Muscle of back (tissue), 13 donors: Measurements from ENCODE around the gene ARHGEF28. TPM values are rescaled to one million over a fixed set of nuclear protein-coding genes. Genes with fewer than 3 reads are reported as not detected.
A peak's percentile ranks its signal among the peaks of the same experiment; 100 is the strongest.

Experiments
- DNase-seq, 3 donors: peaks; one replicate each; pipeline versions ENCODE4 v3.0.0 to v3.0.0-alpha.2; 2013
- long read RNA-seq, 9 donors: transcript quantifications; one replicate each; lab custom pipeline, GENCODE V29; 2026
- polyA plus RNA-seq, 10 donors: library from polyadenylated mRNA; unstranded; fragments of 120-200 nt; gene quantifications; one replicate each; pipeline ENCODE4 v1.2.1, GENCODE V29; 2013; ENCODE audit not compliant: insufficient read length in 10 of 10

Gene ARHGEF28
- polyA plus RNA-seq = 1 to 10 TPM; 2.3 to 5.8 (median 4.0) TPM
- long read RNA-seq, donor 1 = 0 reads
- long read RNA-seq, donor 2 = 0 reads
- long read RNA-seq, donor 3 = 0 reads
- long read RNA-seq, donor 4 = 0 reads
- long read RNA-seq, donor 5 = 0 reads
- long read RNA-seq, donor 6 = 0 reads
- long read RNA-seq, donor 7 = 0 reads
- long read RNA-seq, donor 8, partial matches to known transcripts = 0 of 1 reads
- long read RNA-seq, donor 8, other reads (novel, unspliced or antisense) = 0 of 1 reads
- long read RNA-seq, donor 9 = 0 reads

DNA sequence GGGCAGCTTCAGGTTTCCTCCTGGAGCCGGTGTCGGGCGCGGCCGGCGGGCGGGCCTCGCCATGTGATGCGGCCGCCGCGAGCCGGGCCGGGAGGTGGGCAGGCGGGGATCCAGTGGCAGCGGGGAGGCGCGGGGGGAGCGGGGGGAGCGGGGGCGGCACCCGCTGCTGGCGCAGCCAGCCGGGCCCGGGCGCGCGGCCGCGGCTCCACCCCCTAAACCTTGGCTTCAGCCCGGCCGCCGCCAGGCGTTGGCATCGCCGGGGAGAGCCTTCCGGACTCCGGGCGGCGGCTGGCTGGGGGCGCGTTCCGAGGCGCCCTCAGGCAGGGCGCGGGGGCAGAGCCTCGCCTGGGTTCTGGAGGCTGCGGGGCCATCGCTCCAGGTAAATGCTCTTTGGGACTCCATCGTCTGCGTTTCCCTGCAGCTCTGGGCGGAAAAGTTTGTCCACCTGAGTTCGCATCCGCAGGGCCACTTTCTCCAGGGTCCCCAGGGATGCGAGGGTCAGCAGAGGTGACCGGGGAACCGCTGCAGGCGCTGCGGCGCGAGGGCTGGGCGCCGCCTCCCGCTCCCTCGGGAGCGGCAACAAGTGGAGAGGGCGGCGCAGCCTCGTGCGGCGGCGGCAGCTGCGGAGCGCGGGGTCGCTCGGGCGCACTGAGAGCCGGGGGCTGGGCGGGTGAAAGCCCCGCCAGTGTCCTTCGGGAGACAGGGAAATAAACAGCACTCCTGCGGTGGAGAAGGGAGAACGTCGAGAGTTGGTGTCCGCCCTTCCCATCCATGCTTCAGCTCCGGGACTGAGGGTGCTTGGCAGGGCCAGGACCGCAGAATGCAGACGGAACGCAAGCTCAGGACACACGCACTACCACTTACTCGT lies at the start of gene ARHGEF28:
ARHGEF28 (plus strand) TSS at position 253 of the 868 bp plus-strand sequence. CDS start 58,656 bp downstream, outside the sequence.
- DNase-seq = peak in 2 of 3 donors; percentile 16 to 51

DNA sequence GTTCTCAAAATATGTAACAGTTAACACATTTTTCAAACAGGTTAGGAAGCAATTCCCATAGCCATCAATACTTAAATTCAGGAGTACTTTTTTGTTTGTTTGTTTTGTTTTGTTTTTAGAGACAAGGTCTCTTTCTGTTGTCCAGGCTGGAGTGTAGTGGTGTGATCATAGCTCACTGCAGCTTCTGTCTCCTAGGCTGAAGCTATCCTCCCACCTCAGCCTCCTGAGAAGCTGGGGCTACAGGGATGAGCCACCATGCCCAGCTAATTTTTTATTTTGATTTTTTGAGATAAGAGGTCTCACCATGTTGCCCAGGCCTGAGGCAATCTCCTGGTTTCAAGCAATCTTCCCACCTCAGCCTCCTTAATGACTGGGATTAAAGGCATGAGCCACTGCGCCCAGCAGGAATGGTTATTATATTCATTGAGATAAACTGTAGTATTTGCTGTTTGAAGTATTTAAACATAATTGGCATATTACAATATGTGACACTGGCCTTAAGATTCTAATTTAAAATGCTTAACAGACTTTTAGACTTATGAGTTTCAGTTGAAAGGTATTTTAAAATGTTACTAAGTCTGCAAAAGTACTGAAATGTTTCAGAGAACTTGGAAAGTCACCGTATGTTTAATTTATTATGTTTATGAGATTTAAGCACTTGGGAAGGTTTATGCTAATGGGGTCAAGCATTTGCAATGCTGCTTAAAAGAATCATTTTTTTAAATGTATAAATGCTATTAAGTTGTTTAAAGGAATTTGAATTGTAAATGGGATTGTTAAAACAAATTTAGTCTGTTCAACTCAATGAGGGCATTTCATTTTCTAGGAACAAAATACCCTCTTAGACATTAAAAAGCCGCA lies 43.5 kb upstream of the ARHGEF28 start:
- no peak for DNase-seq

- DNase-seq = no peak
These were observed 38.1 kb upstream of the ARHGEF28 start for GRCh38 chr5:73587923-73588322.

DNA sequence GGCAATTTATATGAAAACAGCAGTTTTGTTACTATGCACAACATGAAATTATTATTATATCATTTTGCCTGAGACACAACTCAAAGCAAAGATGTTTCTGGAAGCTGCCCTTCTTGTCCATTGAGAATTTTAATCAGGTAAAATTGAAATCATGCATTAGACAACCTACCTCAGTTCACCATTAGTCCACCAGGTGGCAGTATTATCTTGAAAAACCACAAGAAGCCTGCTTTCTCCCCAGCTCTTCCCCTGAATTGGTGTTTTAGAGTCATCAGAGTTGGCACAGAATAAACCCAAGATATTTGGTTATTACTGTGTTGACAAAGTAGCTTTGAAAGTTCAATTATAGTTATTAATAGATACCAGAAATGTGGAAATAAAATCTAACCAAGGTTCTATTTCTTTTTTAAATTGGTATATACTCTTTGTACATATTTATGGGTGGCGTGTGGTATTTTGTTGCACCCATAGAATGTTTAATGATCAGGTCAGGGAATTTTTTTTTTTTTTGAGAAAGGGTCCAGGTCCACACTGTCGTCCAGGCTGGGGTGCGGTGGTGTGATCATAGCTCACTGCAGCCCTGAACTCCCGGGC lies 34.8 kb upstream of the ARHGEF28 start:
- DNase-seq = peak; percentile 70 to 72 (median 71)

- peak in 2 of 3 donors; percentile 1 to 11 for DNase-seq
These were observed 34.1 kb upstream of the ARHGEF28 start for GRCh38 chr5:73591698-73592501.

GRCh38 chr5:73592551-73592950 lies 33.4 kb upstream of the ARHGEF28 start:
- DNase-seq = peak in 1 of 3 donors; percentile 9

DNA sequence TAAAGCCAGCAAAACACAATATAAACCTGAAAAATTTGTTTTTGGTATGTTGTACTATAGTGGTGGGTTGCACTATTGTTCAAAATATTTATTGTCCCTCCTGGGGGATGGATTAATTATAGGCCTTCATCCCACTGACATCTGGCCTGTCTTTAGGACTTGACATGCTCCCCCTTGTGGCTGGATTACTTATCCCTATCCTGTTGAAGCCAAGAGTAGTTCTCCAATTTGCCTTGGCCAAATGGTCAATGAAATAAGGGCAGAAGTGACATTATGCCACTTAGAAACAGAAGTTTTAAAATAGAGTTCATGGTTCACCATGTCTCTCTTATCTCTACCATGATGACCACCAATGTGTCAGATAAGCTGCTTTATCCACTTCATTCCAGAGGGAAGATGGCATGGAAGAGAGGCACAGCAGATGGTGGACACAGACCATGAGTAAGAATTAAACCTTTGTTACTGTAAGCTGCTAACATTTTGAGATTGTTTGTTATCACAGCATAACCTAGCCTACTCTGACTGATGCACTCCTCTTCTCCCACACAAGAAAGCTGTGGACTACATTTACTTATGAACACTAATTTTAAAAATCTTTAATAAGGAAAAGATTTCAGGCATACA lies 29.2 kb upstream of the ARHGEF28 start:
- no peak for DNase-seq

- no peak for DNase-seq
These were observed 26.6 kb upstream of the ARHGEF28 start for GRCh38 chr5:73599380-73599779.

- no peak for DNase-seq
These were observed 22.0 kb upstream of the ARHGEF28 start for GRCh38 chr5:73603998-73604397.

GRCh38 chr5:73605223-73606087 lies 20.5 kb upstream of the ARHGEF28 start:
- DNase-seq = no peak

DNA sequence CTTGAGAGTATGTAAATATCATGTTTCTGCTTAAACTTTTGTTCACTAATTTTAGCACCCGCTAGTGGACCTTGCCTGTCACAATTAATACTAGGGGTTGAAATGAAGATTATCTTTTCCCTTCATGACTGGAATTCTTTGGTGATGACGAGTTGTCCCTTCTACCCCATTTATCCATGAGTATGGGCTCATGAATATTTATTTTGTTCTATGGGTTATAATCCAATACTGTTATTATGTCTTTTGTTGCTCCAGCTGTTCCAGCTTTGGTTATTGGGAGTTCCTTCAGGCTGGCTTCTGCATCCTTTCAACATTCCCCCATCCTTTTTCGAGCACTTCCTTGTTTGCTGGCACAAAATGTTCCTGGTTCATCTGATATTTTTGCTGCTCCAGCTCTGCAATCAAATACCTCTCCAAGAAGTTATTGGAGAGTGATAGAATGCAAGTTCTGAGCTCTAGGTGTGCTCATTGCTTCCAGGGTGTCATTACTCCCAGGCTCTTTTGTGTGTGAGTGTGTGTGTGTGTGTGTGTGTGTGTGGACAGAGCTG lies 19.7 kb upstream of the ARHGEF28 start:
- no peak for DNase-seq

DNA sequence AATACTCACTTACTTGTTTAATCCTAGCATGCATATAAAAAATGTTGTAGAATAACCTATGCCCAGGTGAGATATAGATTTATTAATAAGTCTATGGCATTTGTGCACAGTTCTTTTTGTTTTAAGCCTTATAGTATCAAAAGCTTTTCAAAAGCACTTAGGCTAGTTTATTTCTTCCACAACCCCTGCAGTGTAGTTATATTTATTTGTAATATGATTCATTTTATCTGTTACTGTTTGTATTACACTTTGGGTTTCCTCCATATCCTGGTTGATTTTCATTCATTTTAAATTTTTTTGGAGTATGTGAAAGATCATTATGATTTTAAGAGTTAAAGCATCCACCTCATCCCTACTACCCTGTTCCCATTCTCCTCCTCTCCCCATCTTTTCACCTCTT lies 18.8 kb upstream of the ARHGEF28 start:
- no peak for DNase-seq

- DNase-seq = no peak
These were observed 13.2 kb upstream of the ARHGEF28 start for GRCh38 chr5:73612799-73613198.

DNA sequence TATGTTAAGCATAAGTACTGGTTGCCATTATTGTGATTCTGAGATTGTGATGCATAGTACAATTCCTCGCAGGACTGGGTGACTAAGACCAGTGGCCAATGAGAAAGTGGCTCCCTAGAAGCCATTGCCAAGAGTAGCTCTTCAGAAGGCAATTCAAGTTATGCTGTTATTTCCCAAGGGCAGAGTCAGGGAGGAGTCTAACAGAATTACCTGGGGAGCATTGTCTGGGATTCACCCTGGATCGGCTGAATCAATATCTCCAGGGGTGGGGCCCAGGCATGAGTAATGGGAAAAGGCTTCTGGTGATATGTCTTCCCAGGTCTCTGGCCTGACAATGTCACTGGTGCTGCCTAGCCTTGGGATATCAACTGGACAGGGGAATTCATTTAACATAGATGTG lies 10.9 kb upstream of the ARHGEF28 start:
- no peak for DNase-seq

DNA sequence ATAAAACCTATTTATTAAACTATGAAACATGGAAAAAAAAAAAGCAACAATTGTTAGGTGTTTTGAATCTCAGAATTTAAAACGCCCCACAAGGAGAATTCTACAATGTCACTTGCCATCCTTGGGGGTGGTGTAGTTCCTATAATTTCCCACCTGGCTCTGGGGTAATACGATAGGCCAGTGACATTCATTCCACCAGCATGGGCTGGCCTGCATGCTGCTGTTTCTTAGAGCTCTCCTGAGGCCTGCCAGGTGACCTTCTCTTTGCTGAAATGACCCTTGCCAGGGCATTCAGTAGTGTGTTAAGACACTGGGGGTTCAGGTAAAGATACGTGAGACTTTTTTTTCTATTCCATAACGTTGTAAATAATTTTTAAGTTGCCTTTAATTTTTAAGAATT lies 10.0 kb upstream of the ARHGEF28 start:
- DNase-seq = no peak

- DNase-seq = no peak
These were observed 8.3 kb upstream of the ARHGEF28 start for GRCh38 chr5:73617510-73618279.

DNA sequence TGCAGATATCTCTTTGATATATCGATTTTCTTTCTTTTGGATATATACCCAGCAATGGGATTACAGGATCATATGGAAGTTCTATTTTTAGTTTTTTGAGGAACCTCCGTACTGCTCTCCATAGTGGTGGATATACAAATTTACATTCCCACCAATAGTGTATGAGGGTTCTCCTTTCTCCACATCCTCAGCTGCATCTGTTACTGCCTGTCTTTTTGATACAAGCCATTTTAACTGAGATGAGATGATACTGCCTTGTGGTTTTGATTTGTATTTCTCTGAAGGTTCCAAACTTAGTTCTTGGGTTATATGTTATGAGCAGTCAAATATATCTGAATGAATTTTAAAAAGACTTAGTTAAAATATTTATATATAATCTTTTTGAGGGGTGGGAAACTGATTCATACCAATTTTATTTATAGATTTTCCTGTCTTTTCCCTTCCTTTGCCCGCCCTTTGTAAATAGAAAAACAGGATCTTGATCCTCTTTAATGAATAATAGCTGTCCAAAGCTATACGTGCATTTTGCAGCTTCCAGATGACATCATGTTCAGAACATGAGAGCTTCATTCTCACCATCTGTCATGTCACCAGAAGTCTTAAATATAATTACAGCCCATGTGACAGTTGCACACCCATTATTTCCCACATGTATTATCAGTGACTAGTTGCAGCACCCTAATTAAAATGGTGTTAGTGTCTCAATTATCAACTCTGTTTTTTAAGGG lies 6.2 kb upstream of the ARHGEF28 start:
- DNase-seq = no peak

GRCh38 chr5:73620334-73620687 lies 5.7 kb upstream of the ARHGEF28 start:
- no peak for DNase-seq
